Keratinocyte (primary cell): ENCODE data around the gene DSCAM. TPM values are rescaled to one million over a fixed set of nuclear protein-coding genes. Genes with fewer than 3 reads are reported as not detected.

Experiments used
- DNase-seq: peaks from one replicate; pipeline ENCODE4 v3.0.0-alpha.2; 2011; ENCODE audit warnings: low read depth, missing footprints, low spot score
- FAIRE-seq: peaks from 2 replicates; lab custom pipeline; 2011; peaks lifted over from hg19 to GRCh38; lab: Jason Lieb, UNC
- H2AFZ ChIP-seq: 2 replicates; pipeline ENCODE4 v1.6.0; 2012; ENCODE audit warnings: low read length, control low read depth, inconsistent platforms; ENCODE audit not compliant: control insufficient read depth
- H3K27ac ChIP-seq: 2 replicates; pipeline ENCODE4 v1.5.1; 2011; ENCODE audit warnings: low read length; ENCODE audit not compliant: control insufficient read depth, insufficient read depth
- H3K27me3 ChIP-seq: 3 replicates; pipeline ENCODE4 v1.6.0; 2011; ENCODE audit warnings: low read length; ENCODE audit not compliant: control insufficient read depth, insufficient read depth; ENCODE audit errors: extremely low read depth
- H3K36me3 ChIP-seq, 2 experiments: 2 replicates in 1 of 2; 3 replicates in 1 of 2; pipeline ENCODE4 v1.5.1; 2011; ENCODE audit warnings: low read length in 2 of 2, mild to moderate bottlenecking in 1 of 2; ENCODE audit not compliant: control insufficient read depth in 2 of 2, insufficient read depth in 2 of 2; ENCODE audit errors: extremely low read depth in 1 of 2
- H3K4me1 ChIP-seq: 3 replicates; pipeline ENCODE4 v1.5.1; 2011; ENCODE audit warnings: low read length; ENCODE audit not compliant: control insufficient read depth, insufficient read depth; ENCODE audit errors: extremely low read depth
- H3K4me2 ChIP-seq: 3 replicates; pipeline ENCODE4 v1.6.0; 2011; ENCODE audit warnings: low read depth, low read length; ENCODE audit not compliant: control insufficient read depth, insufficient read depth; ENCODE audit errors: extremely low read depth
- H3K4me3 ChIP-seq, 3 experiments: fragments of 200-600 bp in 1 of 3; sonication (generic) in 1 of 3; 2 replicates in 2 of 3; 3 replicates in 1 of 3; pipeline ENCODE4 v1.5.1; 2011 to 2016; ENCODE audit warnings: low read length in 3 of 3, mild to moderate bottlenecking in 3 of 3, control low read depth in 2 of 3, inconsistent platforms in 1 of 3, low read depth in 1 of 3, mixed read lengths in 1 of 3, mixed run types in 1 of 3, moderate library complexity in 1 of 3; ENCODE audit not compliant: control insufficient read depth in 2 of 3, insufficient read depth in 2 of 3; ENCODE audit errors: extremely low read depth in 1 of 3
- H3K79me2 ChIP-seq: 2 replicates; pipeline ENCODE4 v1.6.0; 2012; ENCODE audit warnings: low read length; ENCODE audit not compliant: control insufficient read depth, insufficient read depth
- H3K9ac ChIP-seq: 3 replicates; pipeline ENCODE4 v1.6.0; 2011; ENCODE audit warnings: low read length; ENCODE audit not compliant: control insufficient read depth, insufficient read depth; ENCODE audit errors: extremely low read depth
- H3K9me1 ChIP-seq: 3 replicates; pipeline ENCODE4 v1.6.0; 2011; ENCODE audit warnings: low read length; ENCODE audit not compliant: control insufficient read depth, insufficient read depth; ENCODE audit errors: extremely low read depth
- H3K9me3 ChIP-seq: 2 replicates; pipeline ENCODE4 v1.5.1; 2012; ENCODE audit warnings: low read depth, low read length; ENCODE audit not compliant: control insufficient read depth
- H4K20me1 ChIP-seq: 3 replicates; pipeline ENCODE4 v1.6.0; 2011; ENCODE audit warnings: low read length; ENCODE audit not compliant: control insufficient read depth, insufficient read depth; ENCODE audit errors: extremely low read depth
- CTCF ChIP-seq, 3 experiments: IDR thresholded peaks in 1 of 3; conservative IDR thresholded peaks in 1 of 3; optimal IDR thresholded peaks in 1 of 3; 2 replicates in 2 of 3; 3 replicates in 1 of 3; pipeline versions ENCODE3 to v1.5.1; 2011; ENCODE audit warnings: low read length in 3 of 3, mild to moderate bottlenecking in 3 of 3, moderate library complexity in 2 of 3, control low read depth in 1 of 3, inconsistent platforms in 1 of 3; ENCODE audit not compliant: insufficient read depth in 2 of 3; ENCODE audit errors: extremely low read depth in 1 of 3
- EZH2 ChIP-seq: IDR thresholded peaks from one replicate; pipeline ENCODE4 v1.6.1; 2012; ENCODE audit warnings: inconsistent platforms, mild to moderate bottlenecking, low read length, moderate library complexity
- dilution Hi-C: fragments of 300-500 bp; cut with MboI; formaldehyde crosslinking; loops from one replicate; pipeline ENCODE4 v1.7.0; 2020; ENCODE audit warnings: low sequenced_read_pairs; ENCODE audit not compliant: extremely low pct_ligation_motif_present
- polyA plus RNA-seq, 5 experiments: library from polyadenylated mRNA; depleted of rRNA in 3 of 5; stranded (reverse) in 3 of 5; stranded (forward) in 1 of 5; unstranded in 1 of 5; fragments of >200 nt; gene quantifications; 1 replicate in 1 of 5; 2 replicates in 3 of 5; 3 replicates in 1 of 5; pipeline versions ENCODE4 v1.2.1 to v1.2.3, GENCODE V29; 2011 to 2012; ENCODE audit warnings: missing spikeins in 2 of 5, low read depth in 1 of 5, low replicate concordance in 1 of 5

DSCAM gene
- polyA plus RNA-seq, 1 donor (not counting 4 experiments of a cell fraction or from before 2014, with no cell fraction given): 2.1 TPM

GRCh38 chr21:40404396-40404800 is 442.6 kb downstream of the DSCAM start:
- H3K27me3 ChIP-seq: no peaks in the 10 kb centered on the region
- H3K4me3 ChIP-seq: no peak overlapping the region
- H4K20me1 ChIP-seq: no peaks in the 10 kb centered on the region
- H3K4me2 ChIP-seq: no peak overlapping the region
- no peaks in the 10 kb centered on the region for H3K4me1 ChIP-seq
- dilution Hi-C loops: no loop called here
- H3K36me3 ChIP-seq: no peaks in the 10 kb centered on the region
- TF ChIP-seq CTCF (optimal IDR thresholded peaks at IDR 0.05 in 1 of 3, IDR thresholded peaks at IDR 0.05 in 1 of 3, conservative IDR thresholded peaks at IDR 0.05 in 1 of 3; ENCODE audit: extremely low read depth in 1 of 3, insufficient read depth in 2 of 3, low read length in 3 of 3) (no peak), EZH2 (no peak)
- H3K9me3 ChIP-seq: no peaks in the 10 kb centered on the region
- DNase-seq: no peak
- H3K9me1 ChIP-seq: no peaks in the 10 kb centered on the region
- no peaks in the 10 kb centered on the region for H3K79me2 ChIP-seq
- FAIRE-seq: no peak
- no peak overlapping the region for H3K9ac ChIP-seq
- no peak overlapping the region for H2AFZ ChIP-seq
- H3K27ac ChIP-seq: no peak overlapping the region

- TF ChIP-seq EZH2 (no peak), CTCF (optimal IDR thresholded peaks at IDR 0.05 in 1 of 3, IDR thresholded peaks at IDR 0.05 in 1 of 3, conservative IDR thresholded peaks at IDR 0.05 in 1 of 3; ENCODE audit: extremely low read depth in 1 of 3, insufficient read depth in 2 of 3, low read length in 3 of 3) (no peak)
- Histone ChIP-seq H3K4me1 (no peaks in the 10 kb centered on the region), H3K79me2 (no peaks in the 10 kb centered on the region), H3K27ac (no peak overlapping the region), H4K20me1 (no peaks in the 10 kb centered on the region), H3K36me3 (no peaks in the 10 kb centered on the region), H3K9me1 (no peaks in the 10 kb centered on the region), H3K9ac (no peak overlapping the region), H3K27me3 (no peaks in the 10 kb centered on the region), H3K4me3 (no peak overlapping the region), H2AFZ (no peak overlapping the region), H3K4me2 (no peak overlapping the region), H3K9me3 (no peaks in the 10 kb centered on the region)
- DNase-seq (no peak), FAIRE-seq (no peak)
- dilution Hi-C loops: no loop called here
These were observed 443.9 kb downstream of the DSCAM start for GRCh38 chr21:40402884-40403582.
